ENCODE data around the gene DOK6. TPM values are rescaled to one million over a fixed set of nuclear protein-coding genes. Genes with fewer than 3 reads are reported as not detected.
A peak's percentile ranks its signal among the peaks of the same experiment; 100 is the strongest.

DOK6 gene
- 0.91 TPM for polyA plus RNA-seq (2013, experiment 1 of 2)
- 1.2 TPM for polyA plus RNA-seq (2013, experiment 2 of 2)

GRCh38 chr18:69400253-69400975, at the start of gene DOK6:
TSS of gene DOK6 (plus strand) at chr18:69400888.
- H3K27ac ChIP-seq (replicated peaks; ENCODE audit: low read length), result peak within 1 kb of the TSS; percentile 56
- no peaks in the 10 kb centered on the region for H3K79me1 ChIP-seq (ENCODE audit: low read depth, low read length)
- no peak within 1 kb of the TSS for H2BK12ac ChIP-seq (ENCODE audit: low read length)
- H3K36me3 ChIP-seq (replicated peaks in 1 of 2; ENCODE audit: control insufficient read depth in 2 of 2, insufficient read depth in 2 of 2, low read length in 2 of 2), result no peaks in the 10 kb centered on the region
- H3K27me3 ChIP-seq (ENCODE audit: control insufficient read depth in 3 of 3, insufficient read depth in 3 of 3, low read depth in 1 of 3, low read length in 3 of 3), result peaks cover 0 to 27% (median 12%) of the 10 kb centered on the region in 3 experiments
- H3K4me1 ChIP-seq (ENCODE audit: control insufficient read depth in 2 of 2, insufficient read depth in 1 of 2, low read depth in 1 of 2, low read length in 2 of 2), result peaks cover 0 to 11% of the 10 kb centered on the region in 2 donors
- H3K9ac ChIP-seq (ENCODE audit: low read depth, low read length, poor library complexity), result peak within 1 kb of the TSS; percentile 90
- peak within 1 kb of the TSS; percentile 98 for H2AFZ ChIP-seq (ENCODE audit: low read length)
- peak within 1 kb of the TSS; percentile 3 for H2BK5ac ChIP-seq (ENCODE audit: low read length)
- H3K4me3 ChIP-seq (ENCODE audit: low read length in 2 of 2), result peak within 1 kb of the TSS; percentile 54 to 79
- peak within 1 kb of the TSS; percentile 6 for H3K14ac ChIP-seq (ENCODE audit: low read length)
- H3K9me3 ChIP-seq (replicated peaks in 1 of 2; ENCODE audit: control insufficient read depth in 2 of 2, insufficient read depth in 1 of 2, low read depth in 1 of 2, low read length in 2 of 2), result peaks cover 2 to 5% of the 10 kb centered on the region in 2 donors
- H3K4me2 ChIP-seq (ENCODE audit: insufficient read depth, low read length, poor library complexity, severe bottlenecking), result peak within 1 kb of the TSS; percentile 94
- no peak within 1 kb of the TSS for H2AK5ac ChIP-seq (ENCODE audit: low read depth, low read length)
- peak within 1 kb of the TSS; percentile 89 for H3K23ac ChIP-seq (ENCODE audit: low read depth, low read length, poor library complexity)
- peak within 1 kb of the TSS; percentile 53 for H3K4ac ChIP-seq (ENCODE audit: low read length)
- H3K18ac ChIP-seq (ENCODE audit: low read length), result peak within 1 kb of the TSS; percentile 97
- peak; percentile 78 for DNase-seq (ENCODE audit: low spot score)
- no CpG with 5 or more reads among the region's 79 CpGs for WGBS, 2 donors (ENCODE audit: extremely low coverage in 2 of 2, insufficient read length in 2 of 2, insufficient replicate concordance in 1 of 2)
- peak within 1 kb of the TSS; percentile 97 for H2BK15ac ChIP-seq (ENCODE audit: low read length)
- H4K8ac ChIP-seq (ENCODE audit: low read depth, low read length), result no peak within 1 kb of the TSS
- H2BK120ac ChIP-seq (ENCODE audit: low read depth, low read length), result peak within 1 kb of the TSS; percentile 76
- H4K91ac ChIP-seq (ENCODE audit: low read depth, low read length, poor library complexity), result peak within 1 kb of the TSS; percentile 95

GRCh38 chr18:69353023-69353422, 47.7 kb upstream of the DOK6 start:
- no peak overlapping the region for H3K4ac ChIP-seq (ENCODE audit: low read length)
- H2BK120ac ChIP-seq (ENCODE audit: low read depth, low read length), result no peak overlapping the region
- no peak overlapping the region for H3K4me2 ChIP-seq (ENCODE audit: insufficient read depth, low read length, poor library complexity, severe bottlenecking)
- H3K36me3 ChIP-seq (replicated peaks in 1 of 2; ENCODE audit: control insufficient read depth in 2 of 2, insufficient read depth in 2 of 2, low read length in 2 of 2), result no peaks in the 10 kb centered on the region
- no peak overlapping the region for H2BK12ac ChIP-seq (ENCODE audit: low read length)
- H2BK15ac ChIP-seq (ENCODE audit: low read length), result no peak overlapping the region
- H3K4me1 ChIP-seq (ENCODE audit: control insufficient read depth in 2 of 2, insufficient read depth in 1 of 2, low read depth in 1 of 2, low read length in 2 of 2), result no peaks in the 10 kb centered on the region
- H2AK5ac ChIP-seq (ENCODE audit: low read depth, low read length), result no peak overlapping the region
- H3K9me3 ChIP-seq (replicated peaks in 1 of 2; ENCODE audit: control insufficient read depth in 2 of 2, insufficient read depth in 1 of 2, low read depth in 1 of 2, low read length in 2 of 2), result no peaks in the 10 kb centered on the region
- no peak overlapping the region for H3K14ac ChIP-seq (ENCODE audit: low read length)
- H3K9ac ChIP-seq (ENCODE audit: low read depth, low read length, poor library complexity), result no peak overlapping the region
- H3K79me1 ChIP-seq (ENCODE audit: low read depth, low read length), result no peaks in the 10 kb centered on the region
- no peak overlapping the region for H3K27ac ChIP-seq (replicated peaks; ENCODE audit: low read length)
- no peak overlapping the region for H3K23ac ChIP-seq (ENCODE audit: low read depth, low read length, poor library complexity)
- H3K18ac ChIP-seq (ENCODE audit: low read length), result no peak overlapping the region
- H4K91ac ChIP-seq (ENCODE audit: low read depth, low read length, poor library complexity), result no peak overlapping the region
- no peak overlapping the region for H3K4me3 ChIP-seq (ENCODE audit: low read length in 2 of 2)
- no peak overlapping the region for H2AFZ ChIP-seq (ENCODE audit: low read length)
- H2BK5ac ChIP-seq (ENCODE audit: low read length), result no peak overlapping the region
- WGBS, 2 donors (ENCODE audit: extremely low coverage in 2 of 2, insufficient read length in 2 of 2, insufficient replicate concordance in 1 of 2), result no CpG with 5 or more reads among the region's 1 CpG
- no peaks in the 10 kb centered on the region for H3K27me3 ChIP-seq (ENCODE audit: control insufficient read depth in 3 of 3, insufficient read depth in 3 of 3, low read depth in 1 of 3, low read length in 3 of 3)
- DNase-seq (ENCODE audit: low spot score), result no peak
- no peak overlapping the region for H4K8ac ChIP-seq (ENCODE audit: low read depth, low read length)

GRCh38 chr18:69357590-69357989, 43.1 kb upstream of the DOK6 start:
- no peaks in the 10 kb centered on the region for H3K9me3 ChIP-seq (replicated peaks in 1 of 2; ENCODE audit: control insufficient read depth in 2 of 2, insufficient read depth in 1 of 2, low read depth in 1 of 2, low read length in 2 of 2)
- H4K91ac ChIP-seq (ENCODE audit: low read depth, low read length, poor library complexity), result no peak overlapping the region
- WGBS, 2 donors (ENCODE audit: extremely low coverage in 2 of 2, insufficient read length in 2 of 2, insufficient replicate concordance in 1 of 2), result no CpG with 5 or more reads among the region's 4 CpGs
- H3K79me1 ChIP-seq (ENCODE audit: low read depth, low read length), result no peaks in the 10 kb centered on the region
- no peak overlapping the region for H4K8ac ChIP-seq (ENCODE audit: low read depth, low read length)
- no peak overlapping the region for H2AFZ ChIP-seq (ENCODE audit: low read length)
- no peak overlapping the region for H3K23ac ChIP-seq (ENCODE audit: low read depth, low read length, poor library complexity)
- H3K9ac ChIP-seq (ENCODE audit: low read depth, low read length, poor library complexity), result no peak overlapping the region
- H3K18ac ChIP-seq (ENCODE audit: low read length), result no peak overlapping the region
- H3K14ac ChIP-seq (ENCODE audit: low read length), result no peak overlapping the region
- DNase-seq (ENCODE audit: low spot score), result no peak
- no peaks in the 10 kb centered on the region for H3K36me3 ChIP-seq (replicated peaks in 1 of 2; ENCODE audit: control insufficient read depth in 2 of 2, insufficient read depth in 2 of 2, low read length in 2 of 2)
- H3K27me3 ChIP-seq (ENCODE audit: control insufficient read depth in 3 of 3, insufficient read depth in 3 of 3, low read depth in 1 of 3, low read length in 3 of 3), result no peaks in the 10 kb centered on the region
- no peak overlapping the region for H3K4me3 ChIP-seq (ENCODE audit: low read length in 2 of 2)
- H2BK12ac ChIP-seq (ENCODE audit: low read length), result no peak overlapping the region
- no peak overlapping the region for H2BK5ac ChIP-seq (ENCODE audit: low read length)
- H2AK5ac ChIP-seq (ENCODE audit: low read depth, low read length), result no peak overlapping the region
- no peaks in the 10 kb centered on the region for H3K4me1 ChIP-seq (ENCODE audit: control insufficient read depth in 2 of 2, insufficient read depth in 1 of 2, low read depth in 1 of 2, low read length in 2 of 2)
- H3K27ac ChIP-seq (replicated peaks; ENCODE audit: low read length), result no peak overlapping the region
- no peak overlapping the region for H3K4ac ChIP-seq (ENCODE audit: low read length)
- no peak overlapping the region for H3K4me2 ChIP-seq (ENCODE audit: insufficient read depth, low read length, poor library complexity, severe bottlenecking)
- H2BK120ac ChIP-seq (ENCODE audit: low read depth, low read length), result no peak overlapping the region
- no peak overlapping the region for H2BK15ac ChIP-seq (ENCODE audit: low read length)

GRCh38 chr18:69358212-69358895, 42.3 kb upstream of the DOK6 start:
- Histone ChIP-seq H3K4me2 (ENCODE audit: insufficient read depth, low read length, poor library complexity, severe bottlenecking) (no peak overlapping the region), H2BK12ac (ENCODE audit: low read length) (no peak overlapping the region), H2BK15ac (ENCODE audit: low read length) (no peak overlapping the region), H3K4me1 (ENCODE audit: control insufficient read depth in 2 of 2, insufficient read depth in 1 of 2, low read depth in 1 of 2, low read length in 2 of 2) (no peaks in the 10 kb centered on the region), H3K4ac (ENCODE audit: low read length) (no peak overlapping the region), H3K4me3 (ENCODE audit: low read length in 2 of 2) (no peak overlapping the region), H2BK120ac (ENCODE audit: low read depth, low read length) (no peak overlapping the region), H3K9ac (ENCODE audit: low read depth, low read length, poor library complexity) (no peak overlapping the region), H4K8ac (ENCODE audit: low read depth, low read length) (no peak overlapping the region), H3K27me3 (ENCODE audit: control insufficient read depth in 3 of 3, insufficient read depth in 3 of 3, low read depth in 1 of 3, low read length in 3 of 3) (no peaks in the 10 kb centered on the region), H3K79me1 (ENCODE audit: low read depth, low read length) (no peaks in the 10 kb centered on the region), H2BK5ac (ENCODE audit: low read length) (no peak overlapping the region), H3K36me3 (replicated peaks in 1 of 2; ENCODE audit: control insufficient read depth in 2 of 2, insufficient read depth in 2 of 2, low read length in 2 of 2) (no peaks in the 10 kb centered on the region), H2AK5ac (ENCODE audit: low read depth, low read length) (no peak overlapping the region), H3K27ac (replicated peaks; ENCODE audit: low read length) (no peak overlapping the region), H3K14ac (ENCODE audit: low read length) (no peak overlapping the region), H3K23ac (ENCODE audit: low read depth, low read length, poor library complexity) (no peak overlapping the region), H3K9me3 (replicated peaks in 1 of 2; ENCODE audit: control insufficient read depth in 2 of 2, insufficient read depth in 1 of 2, low read depth in 1 of 2, low read length in 2 of 2) (no peaks in the 10 kb centered on the region), H4K91ac (ENCODE audit: low read depth, low read length, poor library complexity) (no peak overlapping the region), H3K18ac (ENCODE audit: low read length) (no peak overlapping the region), H2AFZ (ENCODE audit: low read length) (peak overlapping the region; percentile 5)
- no peak for DNase-seq (ENCODE audit: low spot score)
- no CpG with 5 or more reads among the region's 6 CpGs for WGBS, 2 donors (ENCODE audit: extremely low coverage in 2 of 2, insufficient read length in 2 of 2, insufficient replicate concordance in 1 of 2)
